HepG2 (cell line): ENCODE data around the gene CFAP73. TPM values are rescaled to one million over a fixed set of nuclear protein-coding genes. Genes with fewer than 3 reads are reported as not detected.

Source experiments
- ATAC-seq: fragments of 200-7000 bp; cut with Tn5 transposase; 3 replicates; pipeline ENCODE4 v1.9.1; 2020; ENCODE audit warnings: mild to moderate bottlenecking, moderate library complexity
- BruUV-seq: library from RNA; stranded (reverse); fragments of 400-500 nt; replicated peaks from 2 replicates; lab custom pipeline; 2021; lab: Mats Ljungman, UMichigan
- CTCF ChIA-PET: fragments of 300-600 bp; formaldehyde crosslinking; extraction: SDS; loops from one replicate; lab custom pipeline; 2021; ENCODE audit warnings: low total read pairs, inconsistent platforms, low intra/inter-chr PET ratio; lab: Yijun Ruan, JAX
- POLR2A ChIA-PET: fragments of 350-600 bp; sonication (Branson Sonifier 250); formaldehyde crosslinking; loops from one replicate; lab custom pipeline; 2020; ENCODE audit warnings: antibody characterized with exemption, inconsistent platforms; lab: Yijun Ruan, JAX
- DNase-seq: peaks from one replicate; pipeline ENCODE4 v3.0.0-alpha.2; 2015; ENCODE audit warnings: low spot score
- FAIRE-seq: peaks from 3 replicates; lab custom pipeline; 2011; peaks lifted over from hg19 to GRCh38; lab: Jason Lieb, UNC
- H2AFZ ChIP-seq: one replicate; pipeline ENCODE4 v1.6.1; 2011; ENCODE audit warnings: low read length, inconsistent platforms
- H3K27ac ChIP-seq: fragments of 300-600 bp; 3 replicates; pipeline ENCODE4 v1.8.0; 2011; ENCODE audit warnings: mixed run types, mild to moderate bottlenecking, mixed read lengths, low read length, inconsistent platforms; ENCODE audit not compliant: insufficient read depth; ENCODE audit errors: extremely low read length
- H3K27me3 ChIP-seq, 2 experiments: fragments of 200-600 bp in 1 of 2; 2 replicates in 1 of 2; 3 replicates in 1 of 2; pipeline versions ENCODE4 v1.6.0 to v1.8.0; 2011; ENCODE audit warnings: low read length in 2 of 2, mild to moderate bottlenecking in 2 of 2, moderate library complexity in 2 of 2, inconsistent platforms in 1 of 2; ENCODE audit not compliant: insufficient read depth in 2 of 2, control insufficient read depth in 1 of 2
- H3K36me3 ChIP-seq, 2 experiments: fragments of 200-600 bp in 1 of 2; replicated peaks in 1 of 2; 2 replicates in 1 of 2; 3 replicates in 1 of 2; pipeline versions ENCODE4 v1.5.1 to v1.8.0; 2011; ENCODE audit warnings: low read length in 2 of 2, inconsistent platforms in 1 of 2; ENCODE audit not compliant: insufficient read depth in 2 of 2, control insufficient read depth in 1 of 2
- H3K4me1 ChIP-seq: 2 replicates; pipeline ENCODE4 v1.5.1; 2012; ENCODE audit warnings: low read length, inconsistent platforms; ENCODE audit not compliant: insufficient read depth
- H3K4me2 ChIP-seq: 2 replicates; pipeline ENCODE4 v1.6.0; 2011; ENCODE audit warnings: low read depth, low read length, inconsistent platforms
- H3K4me3 ChIP-seq, 3 experiments: fragments of 200-600 bp in 1 of 3; sonication (generic), shearing (Covaris generic) in 1 of 3; replicated peaks in 1 of 3; 2 replicates each; pipeline ENCODE4 v1.5.1; 2011 to 2016; ENCODE audit warnings: low read length in 3 of 3, inconsistent platforms in 2 of 3, low read depth in 2 of 3, mild to moderate bottlenecking in 2 of 3, control low read depth in 1 of 3, mixed read lengths in 1 of 3; ENCODE audit not compliant: insufficient read depth in 1 of 3
- H3K79me2 ChIP-seq: one replicate; pipeline ENCODE4 v1.6.1; 2011; ENCODE audit warnings: low read length, inconsistent platforms; ENCODE audit not compliant: insufficient read depth
- H3K9ac ChIP-seq: 2 replicates; pipeline ENCODE4 v1.6.0; 2011; ENCODE audit warnings: mild to moderate bottlenecking, low read depth, low read length, inconsistent platforms; ENCODE audit not compliant: insufficient read depth
- H3K9me3 ChIP-seq: 2 replicates; pipeline ENCODE4 v1.5.1; 2012; ENCODE audit warnings: mild to moderate bottlenecking, low read length
- H4K20me1 ChIP-seq: 2 replicates; pipeline ENCODE4 v1.6.0; 2011; ENCODE audit warnings: inconsistent platforms, mild to moderate bottlenecking, low read length, moderate library complexity; ENCODE audit not compliant: insufficient read depth
- BCL6 ChIP-seq: IDR thresholded peaks from 2 replicates; pipeline ENCODE4 v1.6.1; 2016; ENCODE audit warnings: missing genetic modification reagents, missing compliant biosample characterization
- BHLHE40 ChIP-seq: IDR thresholded peaks from 2 replicates; pipeline ENCODE4 v1.6.1; 2011; ENCODE audit warnings: low read length, improper control_type of control experiment
- HOXA3 ChIP-seq: sonication (generic); formaldehyde crosslinking; IDR thresholded peaks from 2 replicates; pipeline ENCODE4 v1.5.0; 2020; ENCODE audit warnings: missing genetic modification reagents
- MEIS1 ChIP-seq: sonication (generic); formaldehyde crosslinking; IDR thresholded peaks from 2 replicates; pipeline ENCODE4 v1.9.0; 2021; ENCODE audit warnings: mild to moderate bottlenecking, missing genetic modification reagents, moderate library complexity, borderline replicate concordance
- RAD21 ChIP-seq: fragments of 450-650 bp; formaldehyde crosslinking; IDR thresholded peaks from 2 replicates; pipeline ENCODE4 v1.5.0; 2020; ENCODE audit warnings: mild to moderate bottlenecking
- TCF7 ChIP-seq: sonication (generic); IDR thresholded peaks from 2 replicates; pipeline ENCODE4 v1.6.1; 2016; ENCODE audit warnings: antibody characterized with exemption, low read depth
- ZBTB42 ChIP-seq: sonication (generic); formaldehyde crosslinking; IDR thresholded peaks from 2 replicates; pipeline ENCODE4 v1.5.0; 2020; ENCODE audit warnings: mild to moderate bottlenecking, missing genetic modification reagents
- ZMYM3 ChIP-seq: sonication (generic); formaldehyde crosslinking; IDR thresholded peaks from 2 replicates; pipeline ENCODE4 v1.5.1; 2020; ENCODE audit warnings: mild to moderate bottlenecking, missing genetic modification reagents
- ZNF33B ChIP-seq: sonication (generic); formaldehyde crosslinking; IDR thresholded peaks from 2 replicates; pipeline ENCODE4 v1.5.1; 2020; ENCODE audit warnings: mild to moderate bottlenecking, missing genetic modification reagents
- ZNF557 ChIP-seq: sonication (generic); formaldehyde crosslinking; IDR thresholded peaks from 2 replicates; pipeline ENCODE4 v1.4.0; 2020; ENCODE audit warnings: missing genetic modification reagents
- ZNF570 ChIP-seq: sonication (generic); formaldehyde crosslinking; IDR thresholded peaks from 2 replicates; pipeline ENCODE4 v1.4.0; 2020; ENCODE audit warnings: mild to moderate bottlenecking, missing genetic modification reagents, borderline replicate concordance
- ZNF615 ChIP-seq: sonication (generic); formaldehyde crosslinking; IDR thresholded peaks from 2 replicates; pipeline ENCODE4 v1.5.0; 2020; ENCODE audit warnings: mild to moderate bottlenecking, missing genetic modification reagents, borderline replicate concordance
- ZNF709 ChIP-seq: sonication (generic); formaldehyde crosslinking; IDR thresholded peaks from 2 replicates; pipeline ENCODE4 v1.5.0; 2020; ENCODE audit warnings: mild to moderate bottlenecking, missing genetic modification reagents
- ZNF768 ChIP-seq: sonication (generic); formaldehyde crosslinking; IDR thresholded peaks from 2 replicates; pipeline ENCODE4 v1.4.0; 2020; ENCODE audit warnings: missing genetic modification reagents
- WGBS: methylation state at CpG from one replicate; pipeline ENCODE4 v1.1.6; 2017; ENCODE audit warnings: low lambda C conversion rate; 5-methylcytosine and 5-hydroxymethylcytosine counted together
- in situ Hi-C: cut with HindIII; loops from 2 replicates; pipeline ENCODE4 v1.10.0; 2017; ENCODE audit warnings: low pct_unique_long_range_greater_than_20kb; ENCODE audit not compliant: extremely low pct_ligation_motif_present
- intact Hi-C: fragments of 100-400 bp; cut with micrococcal nuclease; formaldehyde crosslinking; loops from one replicate; pipeline ENCODE4 v1.10.0; 2022; ENCODE audit not compliant: unreplicated experiment
- polyA plus RNA-seq, 8 experiments: library from polyadenylated mRNA; depleted of rRNA in 3 of 8; stranded (reverse) in 7 of 8; unstranded in 1 of 8; fragments of >200 nt; fragmentation: Illumina TruSeq in 4 of 8; extraction: Trizol in 4 of 8; gene quantifications; 2 replicates each; pipeline versions ENCODE4 v1.2.1 to v1.2.3, GENCODE V29; 2011 to 2016; ENCODE audit warnings: low read depth in 4 of 8, missing spikeins in 1 of 8, mixed read lengths in 1 of 8; ENCODE audit not compliant: insufficient read depth in 1 of 8
- total RNA-seq, 5 experiments: library from RNA; depleted of rRNA; stranded (reverse); fragments of >200 nt; fragmentation: Illumina TruSeq; extraction: Trizol; gene quantifications; 2 replicates each; pipeline ENCODE4 v1.2.3, GENCODE V29; 2016; ENCODE audit warnings: low read depth in 1 of 5
- TF ChIP-seq, protein P1 (sequence below): sonication (generic); formaldehyde crosslinking; IDR thresholded peaks from one replicate; pipeline ENCODE4 v1.5.1; 2020; ENCODE audit warnings: mild to moderate bottlenecking, missing genetic modification reagents; ENCODE audit errors: not compliant biosample characterization
- TF ChIP-seq, protein P2 (sequence below): IDR thresholded peaks from 2 replicates; pipeline ENCODE4 v1.6.1; 2016; ENCODE audit warnings: mild to moderate bottlenecking, missing biosample characterization, missing genetic modification reagents

CFAP73 gene
- total and polyA plus RNA-seq, 2 of the 13 experiments (the other 11 are each of a cell fraction or from before 2014, with no cell fraction given): not detected

DNA sequence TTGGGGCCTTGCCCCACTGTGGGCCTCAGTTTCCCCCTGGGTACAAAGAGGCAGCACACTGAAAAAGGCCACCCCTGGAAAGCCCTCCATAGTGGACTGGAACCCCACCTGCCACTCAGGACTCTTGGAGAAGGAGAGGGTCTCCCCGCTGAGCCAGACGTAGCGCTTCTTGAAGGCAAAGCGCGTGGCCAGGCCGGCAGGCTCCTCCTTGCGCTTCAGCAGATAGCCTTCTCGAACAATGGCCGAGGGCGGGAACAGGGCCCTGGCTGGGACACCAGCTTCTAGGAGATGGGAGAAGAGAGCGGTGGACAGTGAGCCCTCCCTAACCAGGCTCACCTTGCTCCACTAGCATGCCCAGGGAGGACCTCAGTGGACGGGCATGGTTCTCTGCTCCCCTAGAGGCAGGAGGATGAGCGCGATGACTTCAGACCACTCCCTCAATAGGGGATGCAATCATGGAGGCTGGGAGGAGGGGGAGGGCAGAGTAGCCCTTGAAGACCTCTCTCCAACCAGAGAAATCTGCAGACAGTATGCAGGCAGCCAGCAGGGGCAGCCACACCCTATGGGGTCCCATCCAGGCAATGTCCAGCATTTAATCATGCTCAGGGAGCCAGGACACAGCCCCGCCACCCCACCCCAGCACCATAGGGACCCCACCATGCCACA is 43.8 kb upstream of the CFAP73 start:
- ATAC-seq (peak; percentile 19; the same call in 1 of the 3 replicates), FAIRE-seq (no peak), DNase-seq (no peak)
- Histone ChIP-seq H3K36me3 (no peaks in the 10 kb centered on the region), H3K9ac (no peak overlapping the region), H3K27me3 (no peaks in the 10 kb centered on the region; a peak in 1 of 5 replicates), H2AFZ (no peak overlapping the region), H3K27ac (no peak overlapping the region), H3K9me3 (no peaks in the 10 kb centered on the region), H3K79me2 (no peaks in the 10 kb centered on the region), H3K4me2 (no peak overlapping the region), H4K20me1 (no peaks in the 10 kb centered on the region), H3K4me3 (no peak overlapping the region), H3K4me1 (no peaks in the 10 kb centered on the region)
- intact Hi-C loops: no loop called here
- POLR2A ChIA-PET: no interaction called here
- in situ Hi-C loops: no loop called here
- CTCF ChIA-PET: no interaction called here
- no TSS peak for BruUV-seq
- no CpG with 5 or more reads among the region's 15 CpGs for WGBS
- TF ChIP-seq ZNF709 (CRISPR knock-in tag) (no peak), ZNF33B (CRISPR knock-in tag) (no peak), ZMYM3 (CRISPR knock-in tag) (no peak), ZNF570 (no peak), BCL6 (no peak), TCF7 (no peak), BHLHE40 (no peak), MEIS1 (CRISPR knock-in tag) (no peak), ZNF615 (CRISPR knock-in tag) (no peak), ZNF557 (CRISPR knock-in tag) (no peak), HOXA3 (CRISPR knock-in tag) (no peak), ZBTB42 (CRISPR knock-in tag) (no peak), ZNF768 (CRISPR knock-in tag) (no peak), RAD21 (CRISPR knock-in tag) (no peak)
- TF ChIP-seq, protein P1, sequence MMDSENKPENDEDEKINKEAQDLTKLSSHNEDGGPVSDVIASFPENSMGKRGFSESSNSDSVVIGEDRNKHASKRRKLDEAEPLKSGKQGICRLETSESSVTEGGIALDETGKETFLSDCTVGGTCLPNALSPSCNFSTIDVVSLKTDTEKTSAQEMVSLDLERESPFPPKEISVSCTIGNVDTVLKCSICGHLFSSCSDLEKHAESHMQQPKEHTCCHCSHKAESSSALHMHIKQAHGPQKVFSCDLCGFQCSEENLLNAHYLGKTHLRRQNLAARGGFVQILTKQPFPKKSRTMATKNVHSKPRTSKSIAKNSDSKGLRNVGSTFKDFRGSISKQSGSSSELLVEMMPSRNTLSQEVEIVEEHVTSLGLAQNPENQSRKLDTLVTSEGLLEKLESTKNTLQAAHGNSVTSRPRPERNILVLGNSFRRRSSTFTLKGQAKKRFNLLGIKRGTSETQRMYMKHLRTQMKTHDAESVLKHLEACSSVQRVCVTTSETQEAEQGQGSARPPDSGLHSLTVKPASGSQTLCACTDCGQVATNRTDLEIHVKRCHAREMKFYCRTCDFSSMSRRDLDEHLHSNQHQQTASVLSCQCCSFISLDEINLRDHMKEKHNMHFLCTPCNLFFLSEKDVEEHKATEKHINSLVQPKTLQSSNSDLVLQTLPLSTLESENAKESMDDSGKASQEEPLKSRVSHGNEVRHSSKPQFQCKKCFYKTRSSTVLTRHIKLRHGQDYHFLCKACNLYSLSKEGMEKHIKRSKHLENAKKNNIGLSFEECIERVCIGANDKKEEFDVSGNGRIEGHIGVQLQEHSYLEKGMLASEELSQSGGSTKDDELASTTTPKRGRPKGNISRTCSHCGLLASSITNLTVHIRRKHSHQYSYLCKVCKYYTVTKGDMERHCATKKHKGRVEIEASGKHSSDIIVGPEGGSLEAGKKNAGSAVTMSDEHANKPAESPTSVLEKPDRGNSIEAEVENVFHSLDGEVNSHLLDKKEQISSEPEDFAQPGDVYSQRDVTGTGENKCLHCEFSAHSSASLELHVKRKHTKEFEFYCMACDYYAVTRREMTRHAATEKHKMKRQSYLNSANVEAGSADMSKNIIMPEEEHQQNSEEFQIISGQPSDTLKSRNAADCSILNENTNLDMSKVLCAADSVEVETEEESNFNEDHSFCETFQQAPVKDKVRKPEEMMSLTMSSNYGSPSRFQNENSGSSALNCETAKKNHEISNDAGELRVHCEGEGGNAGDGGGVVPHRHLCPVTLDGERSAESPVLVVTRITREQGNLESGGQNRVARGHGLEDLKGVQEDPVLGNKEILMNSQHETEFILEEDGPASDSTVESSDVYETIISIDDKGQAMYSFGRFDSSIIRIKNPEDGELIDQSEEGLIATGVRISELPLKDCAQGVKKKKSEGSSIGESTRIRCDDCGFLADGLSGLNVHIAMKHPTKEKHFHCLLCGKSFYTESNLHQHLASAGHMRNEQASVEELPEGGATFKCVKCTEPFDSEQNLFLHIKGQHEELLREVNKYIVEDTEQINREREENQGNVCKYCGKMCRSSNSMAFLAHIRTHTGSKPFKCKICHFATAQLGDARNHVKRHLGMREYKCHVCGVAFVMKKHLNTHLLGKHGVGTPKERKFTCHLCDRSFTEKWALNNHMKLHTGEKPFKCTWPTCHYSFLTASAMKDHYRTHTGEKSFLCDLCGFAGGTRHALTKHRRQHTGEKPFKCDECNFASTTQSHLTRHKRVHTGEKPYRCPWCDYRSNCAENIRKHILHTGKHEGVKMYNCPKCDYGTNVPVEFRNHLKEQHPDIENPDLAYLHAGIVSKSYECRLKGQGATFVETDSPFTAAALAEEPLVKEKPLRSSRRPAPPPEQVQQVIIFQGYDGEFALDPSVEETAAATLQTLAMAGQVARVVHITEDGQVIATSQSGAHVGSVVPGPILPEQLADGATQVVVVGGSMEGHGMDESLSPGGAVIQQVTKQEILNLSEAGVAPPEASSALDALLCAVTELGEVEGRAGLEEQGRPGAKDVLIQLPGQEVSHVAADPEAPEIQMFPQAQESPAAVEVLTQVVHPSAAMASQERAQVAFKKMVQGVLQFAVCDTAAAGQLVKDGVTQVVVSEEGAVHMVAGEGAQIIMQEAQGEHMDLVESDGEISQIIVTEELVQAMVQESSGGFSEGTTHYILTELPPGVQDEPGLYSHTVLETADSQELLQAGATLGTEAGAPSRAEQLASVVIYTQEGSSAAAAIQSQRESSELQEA (CRISPR knock-in tag): no peak
- TF ChIP-seq, protein P2, sequence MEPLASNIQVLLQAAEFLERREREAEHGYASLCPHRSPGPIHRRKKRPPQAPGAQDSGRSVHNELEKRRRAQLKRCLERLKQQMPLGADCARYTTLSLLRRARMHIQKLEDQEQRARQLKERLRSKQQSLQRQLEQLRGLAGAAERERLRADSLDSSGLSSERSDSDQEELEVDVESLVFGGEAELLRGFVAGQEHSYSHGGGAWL: no peak
